K562 (cell line): ENCODE measurements around the gene GLI3. TPM values are rescaled to one million over a fixed set of nuclear protein-coding genes. Genes with fewer than 3 reads are reported as not detected.

Experiments
- ATAC-seq: fragments of 200-7000 bp; cut with Tn5 transposase; 3 replicates; pipeline ENCODE4 v1.9.1; 2020; ENCODE audit warnings: moderate library complexity
- BruUV-seq: library from RNA; stranded (reverse); fragments of 400-500 nt; replicated peaks from 2 replicates; lab custom pipeline; 2021; lab: Mats Ljungman, UMichigan
- CTCF ChIA-PET: fragments of 300-600 bp; formaldehyde crosslinking; extraction: SDS; loops from one replicate; lab custom pipeline; 2021; ENCODE audit warnings: low intra/inter-chr PET ratio; lab: Yijun Ruan, JAX
- POLR2A ChIA-PET: fragments of 300-600, 350-650 bp; sonication (Branson Sonifier 250); formaldehyde crosslinking; extraction: SDS; loops from one replicate; lab custom pipeline; 2021; ENCODE audit warnings: antibody characterized with exemption, inconsistent platforms; lab: Yijun Ruan, JAX
- DNase-seq, 4 experiments: peaks; one replicate each; pipeline versions ENCODE4 v3.0.0 to v3.0.0-alpha.2; 2011 to 2018; ENCODE audit warnings: low spot score in 3 of 4, mixed read lengths in 3 of 4; ENCODE audit errors: extremely low read depth in 1 of 4
- FAIRE-seq: peaks from 2 replicates; lab custom pipeline; 2011; peaks lifted over from hg19 to GRCh38; lab: Jason Lieb, UNC
- H2AFZ ChIP-seq: 2 replicates; pipeline ENCODE4 v1.6.0; 2011; ENCODE audit warnings: low read depth, low read length, control low read depth, inconsistent platforms
- H3K27ac ChIP-seq: fragments of 200-600 bp; 3 replicates; pipeline ENCODE4 v1.8.0; 2011; ENCODE audit warnings: low read depth, mild to moderate bottlenecking, control low read depth, inconsistent platforms, low read length, moderate library complexity, mixed read lengths; ENCODE audit errors: extremely low read depth
- H3K27me3 ChIP-seq, 2 experiments: fragments of 300-600 bp in 1 of 2; 2 replicates in 1 of 2; 3 replicates in 1 of 2; pipeline versions ENCODE4 v1.6.0 to v1.8.0; 2011; ENCODE audit warnings: inconsistent platforms in 2 of 2, low read length in 2 of 2, mild to moderate bottlenecking in 1 of 2, mixed read lengths in 1 of 2, moderate library complexity in 1 of 2; ENCODE audit not compliant: control insufficient read depth in 2 of 2, insufficient read depth in 2 of 2
- H3K36me3 ChIP-seq: fragments of 300-600 bp; 3 replicates; pipeline ENCODE4 v1.8.0; 2011; ENCODE audit warnings: mild to moderate bottlenecking, low read length, inconsistent platforms; ENCODE audit not compliant: control insufficient read depth, insufficient read depth
- H3K4me1 ChIP-seq, 2 experiments: fragments of 200-600 bp in 1 of 2; replicated peaks in 1 of 2; 2 replicates in 1 of 2; 3 replicates in 1 of 2; pipeline versions ENCODE4 v1.5.1 to v1.8.0; 2011; ENCODE audit warnings: inconsistent platforms in 2 of 2, low read length in 2 of 2, mild to moderate bottlenecking in 1 of 2, mixed read lengths in 1 of 2, moderate library complexity in 1 of 2; ENCODE audit not compliant: control insufficient read depth in 2 of 2, insufficient read depth in 2 of 2
- H3K4me2 ChIP-seq: 2 replicates; pipeline ENCODE4 v1.6.1; 2011; ENCODE audit warnings: low read length, control low read depth, inconsistent platforms, mixed read lengths; ENCODE audit not compliant: insufficient read depth
- H3K4me3 ChIP-seq: fragments of 200-600 bp; sonication (generic), shearing (Covaris generic); 2 replicates; pipeline ENCODE4 v1.5.1; 2016; ENCODE audit warnings: control low read depth, inconsistent platforms
- H3K79me2 ChIP-seq: fragments of 200-600 bp; 3 replicates; pipeline ENCODE4 v1.8.0; 2011; ENCODE audit warnings: low read length, inconsistent platforms; ENCODE audit not compliant: control insufficient read depth, insufficient read depth
- H3K9ac ChIP-seq, 2 experiments: 2 replicates each; pipeline versions ENCODE4 v1.6.0 to v1.6.1; 2011; ENCODE audit warnings: low read depth in 2 of 2, low read length in 2 of 2, control low read depth in 1 of 2, inconsistent platforms in 1 of 2, mild to moderate bottlenecking in 1 of 2, mixed read lengths in 1 of 2; ENCODE audit not compliant: insufficient read depth in 1 of 2
- H3K9me1 ChIP-seq: one replicate; pipeline ENCODE4 v1.6.0; 2011; ENCODE audit warnings: inconsistent platforms, mild to moderate bottlenecking, low read length, moderate library complexity; ENCODE audit not compliant: control insufficient read depth, insufficient read depth
- H3K9me3 ChIP-seq: replicated peaks from 2 replicates; pipeline ENCODE4 v1.5.1; 2011; ENCODE audit warnings: low read depth, low read length, inconsistent platforms; ENCODE audit not compliant: control insufficient read depth, insufficient read depth
- H4K20me1 ChIP-seq: replicated peaks from 2 replicates; pipeline ENCODE4 v1.6.1; 2011; ENCODE audit warnings: low read length, inconsistent platforms, mixed read lengths; ENCODE audit not compliant: control insufficient read depth, insufficient read depth
- CEBPZ ChIP-seq: fragments of 150-350 bp; IDR thresholded peaks from 2 replicates; pipeline ENCODE4 v1.6.1; 2014; ENCODE audit warnings: low read depth, mild to moderate bottlenecking, low read length, borderline replicate concordance
- DMBX1 ChIP-seq: fragments of 250-450 bp; sonication (Bioruptor Pico); IDR thresholded peaks from 2 replicates; pipeline ENCODE4 v1.8.0; 2022; ENCODE audit warnings: inconsistent platforms, mild to moderate bottlenecking, moderate library complexity, borderline replicate concordance
- NRF1 ChIP-seq, 2 experiments: fragments of 450-650 bp; IDR thresholded peaks in 1 of 2; conservative IDR thresholded peaks in 1 of 2; 2 replicates each; pipeline ENCODE4 v1.6.1; 2014; ENCODE audit warnings: mild to moderate bottlenecking in 2 of 2
- RB1 ChIP-seq: fragments of 450-650 bp; IDR thresholded peaks from 2 replicates; pipeline ENCODE4 v1.6.1; 2017; ENCODE audit warnings: low read depth, mild to moderate bottlenecking
- ZFPM2 ChIP-seq: fragments of 250-450 bp; sonication (Bioruptor Pico); IDR thresholded peaks from 2 replicates; pipeline ENCODE4 v1.5.1; 2022; ENCODE audit warnings: mild to moderate bottlenecking
- ZNF282 ChIP-seq: sonication (generic); formaldehyde crosslinking; IDR thresholded peaks from 2 replicates; pipeline ENCODE4 v1.8.1; 2023; ENCODE audit warnings: missing genetic modification reagents
- WGBS: fragments of 100-300 bp; shearing (Covaris generic); methylation state at CpG from one replicate; pipeline ENCODE4 v1.1.6; 2016; ENCODE audit warnings: low coverage, mixed read lengths; ENCODE audit not compliant: insufficient coverage; ENCODE audit errors: missing lambda C conversion rate; 5-methylcytosine and 5-hydroxymethylcytosine counted together
- in situ Hi-C: fragments of 300-500 bp; cut with MboI; formaldehyde crosslinking; loops from 4 replicates; pipeline ENCODE4 v1.15.0; 2018; ENCODE audit warnings: inconsistent platforms, mixed read lengths
- intact Hi-C: fragments of 100-400 bp; cut with micrococcal nuclease; formaldehyde crosslinking; loops from 2 replicates; pipeline ENCODE4 v1.14.2; 2022
- polyA plus RNA-seq, 8 experiments: library from polyadenylated mRNA; depleted of rRNA in 4 of 8; stranded (reverse) in 5 of 8; unstranded in 3 of 8; fragments of >200 nt; fragmentation: Nextera tagmentation in 2 of 8; fragmentation: Illumina TruSeq in 1 of 8; extraction: Ambion mirVana in 2 of 8; extraction: Trizol in 1 of 8; gene quantifications; 2 replicates each; pipeline versions ENCODE4 v1.2.1 to v1.2.3, GENCODE V29; 2011 to 2014; ENCODE audit warnings: inconsistent platforms in 1 of 8, missing spikeins in 1 of 8
- total RNA-seq, 7 experiments: library from RNA; depleted of rRNA in 6 of 7; stranded (reverse); fragments of >200 nt in 6 of 7; fragmentation: Illumina TruSeq in 2 of 7; extraction: Trizol in 2 of 7; gene quantifications; 2 replicates each; pipeline versions ENCODE4 v1.2.1 to v1.2.3, GENCODE V29; 2011 to 2021; ENCODE audit warnings: low replicate concordance in 1 of 7
- TF ChIP-seq, protein P1 (sequence below): fragments of 200-600 bp; sonication (generic); IDR thresholded peaks from one replicate; pipeline ENCODE4 v1.6.1; 2012; ENCODE audit warnings: mild to moderate bottlenecking, low read depth, low read length, inconsistent platforms

GLI3 gene
- total and polyA plus RNA-seq, 9 of the 15 experiments (the other 6 are each of a cell fraction or from before 2014, with no cell fraction given), result 0.01 to 0.18 (median 0.07) TPM; not detected in 6

- no TSS peak for BruUV-seq
- H3K36me3 ChIP-seq, result no peaks in the 10 kb centered on the region
- intact Hi-C loops (no loop called here), in situ Hi-C loops (no loop called here)
- FAIRE-seq (no peak), DNase-seq (no peak), ATAC-seq (no peak)
- H3K27ac ChIP-seq, result no peak overlapping the region
- ChIA-PET CTCF (no interaction called here), POLR2A (interaction anchor here (0.5 to 0.7 kb wide), 2 partner anchors 683 to 1054 kb away, joined by 3 to 5 read pairs; no protein-coding TSS in a partner anchor)
- no peak overlapping the region for H3K9ac ChIP-seq
- H3K27me3 ChIP-seq, result peaks cover 2 to 21% of the 10 kb centered on the region in 2 experiments; a peak in 3 of 5 replicates
- no peak overlapping the region for H3K4me2 ChIP-seq
- H4K20me1 ChIP-seq, result no peaks in the 10 kb centered on the region
- no peak overlapping the region for H3K4me3 ChIP-seq
- no peaks in the 10 kb centered on the region for H3K9me1 ChIP-seq
- 0% methylated on average over 10 of the region's 10 CpGs for WGBS
- no peaks in the 10 kb centered on the region for H3K4me1 ChIP-seq
- no peaks in the 10 kb centered on the region for H3K79me2 ChIP-seq
- H3K9me3 ChIP-seq, result no peaks in the 10 kb centered on the region
- H2AFZ ChIP-seq, result no peak overlapping the region
- TF ChIP-seq DMBX1 (CRISPR knock-in tag) (no peak), ZFPM2 (CRISPR knock-in tag) (no peak), CEBPZ (no peak), ZNF282 (CRISPR knock-in tag) (no peak), RB1 (no peak), NRF1 (conservative IDR thresholded peaks at IDR 0.05 in 1 of 2, IDR thresholded peaks at IDR 0.05 in 1 of 2) (no peak)
- TF ChIP-seq, protein P1, sequence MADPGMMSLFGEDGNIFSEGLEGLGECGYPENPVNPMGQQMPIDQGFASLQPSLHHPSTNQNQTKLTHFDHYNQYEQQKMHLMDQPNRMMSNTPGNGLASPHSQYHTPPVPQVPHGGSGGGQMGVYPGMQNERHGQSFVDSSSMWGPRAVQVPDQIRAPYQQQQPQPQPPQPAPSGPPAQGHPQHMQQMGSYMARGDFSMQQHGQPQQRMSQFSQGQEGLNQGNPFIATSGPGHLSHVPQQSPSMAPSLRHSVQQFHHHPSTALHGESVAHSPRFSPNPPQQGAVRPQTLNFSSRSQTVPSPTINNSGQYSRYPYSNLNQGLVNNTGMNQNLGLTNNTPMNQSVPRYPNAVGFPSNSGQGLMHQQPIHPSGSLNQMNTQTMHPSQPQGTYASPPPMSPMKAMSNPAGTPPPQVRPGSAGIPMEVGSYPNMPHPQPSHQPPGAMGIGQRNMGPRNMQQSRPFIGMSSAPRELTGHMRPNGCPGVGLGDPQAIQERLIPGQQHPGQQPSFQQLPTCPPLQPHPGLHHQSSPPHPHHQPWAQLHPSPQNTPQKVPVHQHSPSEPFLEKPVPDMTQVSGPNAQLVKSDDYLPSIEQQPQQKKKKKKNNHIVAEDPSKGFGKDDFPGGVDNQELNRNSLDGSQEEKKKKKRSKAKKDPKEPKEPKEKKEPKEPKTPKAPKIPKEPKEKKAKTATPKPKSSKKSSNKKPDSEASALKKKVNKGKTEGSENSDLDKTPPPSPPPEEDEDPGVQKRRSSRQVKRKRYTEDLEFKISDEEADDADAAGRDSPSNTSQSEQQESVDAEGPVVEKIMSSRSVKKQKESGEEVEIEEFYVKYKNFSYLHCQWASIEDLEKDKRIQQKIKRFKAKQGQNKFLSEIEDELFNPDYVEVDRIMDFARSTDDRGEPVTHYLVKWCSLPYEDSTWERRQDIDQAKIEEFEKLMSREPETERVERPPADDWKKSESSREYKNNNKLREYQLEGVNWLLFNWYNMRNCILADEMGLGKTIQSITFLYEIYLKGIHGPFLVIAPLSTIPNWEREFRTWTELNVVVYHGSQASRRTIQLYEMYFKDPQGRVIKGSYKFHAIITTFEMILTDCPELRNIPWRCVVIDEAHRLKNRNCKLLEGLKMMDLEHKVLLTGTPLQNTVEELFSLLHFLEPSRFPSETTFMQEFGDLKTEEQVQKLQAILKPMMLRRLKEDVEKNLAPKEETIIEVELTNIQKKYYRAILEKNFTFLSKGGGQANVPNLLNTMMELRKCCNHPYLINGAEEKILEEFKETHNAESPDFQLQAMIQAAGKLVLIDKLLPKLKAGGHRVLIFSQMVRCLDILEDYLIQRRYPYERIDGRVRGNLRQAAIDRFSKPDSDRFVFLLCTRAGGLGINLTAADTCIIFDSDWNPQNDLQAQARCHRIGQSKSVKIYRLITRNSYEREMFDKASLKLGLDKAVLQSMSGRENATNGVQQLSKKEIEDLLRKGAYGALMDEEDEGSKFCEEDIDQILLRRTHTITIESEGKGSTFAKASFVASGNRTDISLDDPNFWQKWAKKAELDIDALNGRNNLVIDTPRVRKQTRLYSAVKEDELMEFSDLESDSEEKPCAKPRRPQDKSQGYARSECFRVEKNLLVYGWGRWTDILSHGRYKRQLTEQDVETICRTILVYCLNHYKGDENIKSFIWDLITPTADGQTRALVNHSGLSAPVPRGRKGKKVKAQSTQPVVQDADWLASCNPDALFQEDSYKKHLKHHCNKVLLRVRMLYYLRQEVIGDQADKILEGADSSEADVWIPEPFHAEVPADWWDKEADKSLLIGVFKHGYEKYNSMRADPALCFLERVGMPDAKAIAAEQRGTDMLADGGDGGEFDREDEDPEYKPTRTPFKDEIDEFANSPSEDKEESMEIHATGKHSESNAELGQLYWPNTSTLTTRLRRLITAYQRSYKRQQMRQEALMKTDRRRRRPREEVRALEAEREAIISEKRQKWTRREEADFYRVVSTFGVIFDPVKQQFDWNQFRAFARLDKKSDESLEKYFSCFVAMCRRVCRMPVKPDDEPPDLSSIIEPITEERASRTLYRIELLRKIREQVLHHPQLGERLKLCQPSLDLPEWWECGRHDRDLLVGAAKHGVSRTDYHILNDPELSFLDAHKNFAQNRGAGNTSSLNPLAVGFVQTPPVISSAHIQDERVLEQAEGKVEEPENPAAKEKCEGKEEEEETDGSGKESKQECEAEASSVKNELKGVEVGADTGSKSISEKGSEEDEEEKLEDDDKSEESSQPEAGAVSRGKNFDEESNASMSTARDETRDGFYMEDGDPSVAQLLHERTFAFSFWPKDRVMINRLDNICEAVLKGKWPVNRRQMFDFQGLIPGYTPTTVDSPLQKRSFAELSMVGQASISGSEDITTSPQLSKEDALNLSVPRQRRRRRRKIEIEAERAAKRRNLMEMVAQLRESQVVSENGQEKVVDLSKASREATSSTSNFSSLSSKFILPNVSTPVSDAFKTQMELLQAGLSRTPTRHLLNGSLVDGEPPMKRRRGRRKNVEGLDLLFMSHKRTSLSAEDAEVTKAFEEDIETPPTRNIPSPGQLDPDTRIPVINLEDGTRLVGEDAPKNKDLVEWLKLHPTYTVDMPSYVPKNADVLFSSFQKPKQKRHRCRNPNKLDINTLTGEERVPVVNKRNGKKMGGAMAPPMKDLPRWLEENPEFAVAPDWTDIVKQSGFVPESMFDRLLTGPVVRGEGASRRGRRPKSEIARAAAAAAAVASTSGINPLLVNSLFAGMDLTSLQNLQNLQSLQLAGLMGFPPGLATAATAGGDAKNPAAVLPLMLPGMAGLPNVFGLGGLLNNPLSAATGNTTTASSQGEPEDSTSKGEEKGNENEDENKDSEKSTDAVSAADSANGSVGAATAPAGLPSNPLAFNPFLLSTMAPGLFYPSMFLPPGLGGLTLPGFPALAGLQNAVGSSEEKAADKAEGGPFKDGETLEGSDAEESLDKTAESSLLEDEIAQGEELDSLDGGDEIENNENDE, result no peak
Measured at GRCh38 chr7:42023262-42023661, 213.7 kb downstream of the GLI3 start.
